NT2/D1 (cell line): Measurements from ENCODE around the gene AANAT.

Experiments
- DNase-seq: peaks from one replicate; pipeline ENCODE4 v3.0.0-alpha.2; 2011; ENCODE audit warnings: low read depth, low spot score
- H3K27me3 ChIP-seq: 2 replicates; pipeline ENCODE4 v1.6.0; 2011; ENCODE audit warnings: mild to moderate bottlenecking; ENCODE audit not compliant: insufficient read length, insufficient read depth
- H3K36me3 ChIP-seq: 2 replicates; pipeline ENCODE4 v1.6.1; 2011; ENCODE audit warnings: mild to moderate bottlenecking, low read length, mixed read lengths; ENCODE audit not compliant: insufficient read depth, insufficient read length
- H3K4me1 ChIP-seq: 2 replicates; pipeline ENCODE4 v1.5.1; 2011; ENCODE audit not compliant: insufficient read depth, insufficient read length
- H3K4me3 ChIP-seq: 2 replicates; pipeline ENCODE4 v1.5.1; 2011; ENCODE audit warnings: low read depth; ENCODE audit not compliant: insufficient read length
- H3K9ac ChIP-seq: 2 replicates; pipeline ENCODE4 v1.6.0; 2011; ENCODE audit warnings: low read depth; ENCODE audit not compliant: insufficient read length
- H3K9me3 ChIP-seq: 2 replicates; pipeline ENCODE4 v1.5.1; 2011; ENCODE audit warnings: mild to moderate bottlenecking, low read length; ENCODE audit not compliant: insufficient read depth
- SUZ12 ChIP-seq: IDR thresholded peaks from 2 replicates; pipeline ENCODE4 v1.6.1; 2011; ENCODE audit not compliant: insufficient read length, insufficient read depth; ENCODE audit errors: extremely low read depth
- YY1 ChIP-seq: IDR thresholded peaks from 2 replicates; pipeline ENCODE4 v1.6.1; 2011; ENCODE audit not compliant: insufficient read length, insufficient read depth
- ZNF274 ChIP-seq: IDR thresholded peaks from 2 replicates; pipeline ENCODE4 v1.6.1; 2011; ENCODE audit warnings: mild to moderate bottlenecking, low read depth, low read length

AANAT gene

GRCh38 chr17:76515274-76515949 lies 48.0 kb downstream of the AANAT start:
- Histone ChIP-seq H3K27me3 (peaks cover 5% of the 10 kb centered on the region), H3K9ac (peak overlapping the region; percentile 12), H3K9me3 (no peaks in the 10 kb centered on the region), H3K4me1 (peaks cover 15% of the 10 kb centered on the region), H3K36me3 (no peaks in the 10 kb centered on the region), H3K4me3 (no peak overlapping the region)
- TF ChIP-seq YY1: no peak
- TF ChIP-seq ZNF274: no peak
- TF ChIP-seq SUZ12: no peak
- DNase-seq: no peak

GRCh38 chr17:76517638-76518038 lies 50.2 kb downstream of the AANAT start:
- Histone ChIP-seq H3K4me1 (peaks cover 11% of the 10 kb centered on the region), H3K9me3 (no peaks in the 10 kb centered on the region), H3K9ac (no peak overlapping the region), H3K36me3 (no peaks in the 10 kb centered on the region), H3K4me3 (no peak overlapping the region), H3K27me3 (peaks cover 3% of the 10 kb centered on the region)
- TF ChIP-seq YY1 (no peak), ZNF274 (no peak), SUZ12 (no peak)
- DNase-seq: no peak

DNA sequence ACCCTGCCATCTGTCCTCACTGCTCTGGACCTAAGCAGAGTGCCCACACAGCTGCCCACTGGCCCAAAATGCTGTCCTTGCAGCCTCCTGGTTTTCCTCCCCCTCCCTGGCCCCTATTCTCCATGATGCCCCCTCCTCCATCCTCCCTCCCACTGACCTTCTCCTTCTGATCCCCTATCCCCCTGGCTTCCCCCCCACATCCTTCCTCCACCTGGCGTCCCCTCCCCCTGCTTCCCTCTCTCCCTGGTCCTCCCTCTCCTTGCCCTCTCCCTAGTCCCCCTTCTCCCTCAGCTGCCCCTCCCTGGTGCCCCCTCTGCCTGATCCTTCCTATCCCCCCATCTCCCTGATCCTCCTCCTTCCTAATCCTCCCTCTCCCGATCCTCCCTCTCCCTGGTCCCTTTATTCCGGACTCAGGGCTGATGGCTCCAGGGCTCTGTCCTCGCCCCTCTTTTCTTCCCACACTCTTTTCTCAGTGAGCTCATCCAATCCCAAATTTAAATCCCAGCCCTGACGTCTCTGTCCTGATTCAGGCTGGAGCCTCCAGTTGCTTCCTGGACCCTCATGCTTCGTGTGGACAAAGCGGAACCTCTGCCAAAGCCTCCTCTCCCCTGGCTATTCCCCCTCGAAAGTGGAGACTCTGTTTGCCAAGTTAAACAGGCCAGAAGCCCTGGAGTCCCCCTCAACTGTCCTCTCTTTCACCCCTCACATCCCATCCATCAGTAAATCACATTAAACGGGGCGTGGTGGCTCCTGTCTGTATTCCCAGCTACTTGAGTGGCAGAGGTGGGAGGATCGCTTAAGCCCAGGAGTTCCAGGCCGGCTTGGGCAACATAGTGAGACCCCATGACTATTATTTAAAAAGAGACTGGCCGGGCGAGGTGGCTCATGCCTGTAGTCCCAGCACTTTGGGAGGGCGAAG lies 51.9 kb downstream of the AANAT start:
- no peak for TF ChIP-seq YY1
- TF ChIP-seq SUZ12: no peak
- no peak for TF ChIP-seq ZNF274
- H3K27me3 ChIP-seq: peaks cover 7% of the 10 kb centered on the region
- H3K4me1 ChIP-seq: peaks cover 15% of the 10 kb centered on the region
- H3K36me3 ChIP-seq: no peaks in the 10 kb centered on the region
- no peak overlapping the region for H3K4me3 ChIP-seq
- no peaks in the 10 kb centered on the region for H3K9me3 ChIP-seq
- DNase-seq: no peak
- H3K9ac ChIP-seq: no peak overlapping the region
